Fibroblast of the aortic adventitia (primary cell): ENCODE data around the gene AP5M1. TPM values are rescaled to one million over a fixed set of nuclear protein-coding genes. Genes with fewer than 3 reads are reported as not detected.

ENCODE experiments used
- DNase-seq: peaks from one replicate; pipeline ENCODE4 v3.0.0-alpha.2; 2010; ENCODE audit warnings: low read depth
- H3K4me3 ChIP-seq: 2 replicates; pipeline ENCODE4 v1.5.1; 2011; ENCODE audit warnings: low read depth, mild to moderate bottlenecking, control low read depth, low read length, moderate library complexity
- total RNA-seq: library from RNA; depleted of rRNA; stranded (reverse); fragments of >200 nt; gene quantifications from 2 replicates; pipeline ENCODE4 v1.2.3, GENCODE V29; 2012; ENCODE audit warnings: low replicate concordance
- TF ChIP-seq, protein P1 (sequence below): IDR thresholded peaks from 2 replicates; pipeline ENCODE4 v1.5.1; 2011; ENCODE audit warnings: mild to moderate bottlenecking, low read length, control low read depth, inconsistent platforms; ENCODE audit not compliant: insufficient read depth

The AP5M1 gene
- total RNA-seq, 1 donor = 36.6 TPM

DNA sequence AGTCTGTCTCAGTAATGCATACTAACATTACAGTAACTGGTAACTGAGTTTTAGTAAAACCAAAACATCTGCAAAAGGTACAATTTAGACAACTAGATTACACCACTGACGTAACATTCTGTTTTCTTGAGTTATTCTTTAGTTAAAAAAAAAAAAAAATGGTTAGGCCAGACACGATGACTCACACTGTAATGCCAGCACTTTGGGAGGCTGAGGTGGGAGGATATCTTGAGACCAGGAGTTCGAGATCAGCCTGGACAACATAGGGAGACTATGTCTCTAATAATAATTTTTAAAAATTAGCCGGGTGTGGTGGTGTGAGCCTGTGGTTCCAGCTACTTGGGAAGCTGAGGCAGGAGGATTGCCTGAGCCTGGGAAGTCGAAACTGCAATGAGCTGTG lies 34.1 kb downstream of the AP5M1 start:
- TF ChIP-seq, protein P1, sequence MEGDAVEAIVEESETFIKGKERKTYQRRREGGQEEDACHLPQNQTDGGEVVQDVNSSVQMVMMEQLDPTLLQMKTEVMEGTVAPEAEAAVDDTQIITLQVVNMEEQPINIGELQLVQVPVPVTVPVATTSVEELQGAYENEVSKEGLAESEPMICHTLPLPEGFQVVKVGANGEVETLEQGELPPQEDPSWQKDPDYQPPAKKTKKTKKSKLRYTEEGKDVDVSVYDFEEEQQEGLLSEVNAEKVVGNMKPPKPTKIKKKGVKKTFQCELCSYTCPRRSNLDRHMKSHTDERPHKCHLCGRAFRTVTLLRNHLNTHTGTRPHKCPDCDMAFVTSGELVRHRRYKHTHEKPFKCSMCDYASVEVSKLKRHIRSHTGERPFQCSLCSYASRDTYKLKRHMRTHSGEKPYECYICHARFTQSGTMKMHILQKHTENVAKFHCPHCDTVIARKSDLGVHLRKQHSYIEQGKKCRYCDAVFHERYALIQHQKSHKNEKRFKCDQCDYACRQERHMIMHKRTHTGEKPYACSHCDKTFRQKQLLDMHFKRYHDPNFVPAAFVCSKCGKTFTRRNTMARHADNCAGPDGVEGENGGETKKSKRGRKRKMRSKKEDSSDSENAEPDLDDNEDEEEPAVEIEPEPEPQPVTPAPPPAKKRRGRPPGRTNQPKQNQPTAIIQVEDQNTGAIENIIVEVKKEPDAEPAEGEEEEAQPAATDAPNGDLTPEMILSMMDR = no peak
- peak; percentile 15 for DNase-seq

DNA sequence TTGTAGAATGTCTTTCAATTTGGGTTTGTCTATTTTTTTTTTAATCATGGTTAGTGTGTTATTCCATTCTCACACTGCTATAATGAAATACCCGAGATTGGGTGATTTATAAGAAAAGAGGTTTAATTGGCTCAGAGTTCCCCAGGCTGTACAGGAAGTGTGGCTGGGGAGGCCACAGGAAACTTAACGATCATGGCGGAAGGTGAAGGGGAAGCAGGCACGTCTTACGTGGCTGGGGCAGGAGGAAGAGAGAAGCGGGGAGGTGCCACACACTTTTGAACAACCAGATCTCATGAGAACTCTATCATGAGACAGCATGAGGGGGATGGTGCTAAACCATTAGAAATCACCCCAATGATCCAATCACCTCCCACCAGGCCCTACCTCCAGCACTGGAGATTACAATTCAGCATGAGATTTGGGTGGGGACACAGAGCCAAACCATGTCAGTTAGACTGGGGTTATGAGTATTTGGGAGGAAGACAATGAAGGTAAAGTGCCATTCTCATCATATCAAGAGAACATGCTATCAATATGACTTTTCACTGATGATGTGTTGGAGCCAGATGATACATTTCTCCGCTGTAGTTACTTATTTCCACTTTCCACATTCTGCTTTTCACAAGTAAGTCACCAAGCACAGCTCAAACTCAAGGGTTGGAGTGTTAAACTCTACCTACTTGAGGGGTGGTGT lies 45.8 kb downstream of the AP5M1 start:
- H3K4me3 ChIP-seq = no peak overlapping the region
- no peak for DNase-seq
- TF ChIP-seq, protein P1 = no peak

More for the DNA sequence above, 34.1 kb downstream of the AP5M1 start:
- H3K4me3 ChIP-seq = no peak overlapping the region

DNA sequence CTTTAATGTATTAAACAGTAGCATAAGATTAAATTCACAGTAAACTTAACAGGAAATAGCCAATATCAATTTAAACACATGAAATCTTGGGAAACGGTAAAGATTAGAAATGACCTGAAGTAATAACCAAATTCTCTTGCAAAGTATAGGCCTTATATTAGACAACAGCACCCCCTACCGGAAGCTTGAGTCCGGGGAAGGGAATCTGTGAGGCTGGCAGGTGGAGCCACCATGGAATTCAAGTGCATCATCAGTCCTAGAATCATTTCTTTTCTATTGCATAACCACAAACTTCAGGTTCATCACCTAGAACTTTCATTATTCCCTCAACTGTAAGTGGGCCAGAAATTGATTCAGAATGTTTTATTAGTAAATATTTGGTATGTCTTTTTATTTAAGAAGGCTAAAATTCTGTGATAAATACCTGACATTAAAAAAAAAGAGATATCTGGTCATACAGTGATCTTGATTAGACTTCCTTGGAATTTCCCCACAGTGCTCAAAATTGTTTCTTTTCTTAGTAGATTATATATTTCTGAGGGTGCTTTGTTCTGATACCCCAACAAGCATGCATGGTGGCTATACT lies 48.6 kb downstream of the AP5M1 start:
- no peak overlapping the region for H3K4me3 ChIP-seq
- TF ChIP-seq, protein P1 = peak; percentile 84
- peak; percentile 86 for DNase-seq

DNA sequence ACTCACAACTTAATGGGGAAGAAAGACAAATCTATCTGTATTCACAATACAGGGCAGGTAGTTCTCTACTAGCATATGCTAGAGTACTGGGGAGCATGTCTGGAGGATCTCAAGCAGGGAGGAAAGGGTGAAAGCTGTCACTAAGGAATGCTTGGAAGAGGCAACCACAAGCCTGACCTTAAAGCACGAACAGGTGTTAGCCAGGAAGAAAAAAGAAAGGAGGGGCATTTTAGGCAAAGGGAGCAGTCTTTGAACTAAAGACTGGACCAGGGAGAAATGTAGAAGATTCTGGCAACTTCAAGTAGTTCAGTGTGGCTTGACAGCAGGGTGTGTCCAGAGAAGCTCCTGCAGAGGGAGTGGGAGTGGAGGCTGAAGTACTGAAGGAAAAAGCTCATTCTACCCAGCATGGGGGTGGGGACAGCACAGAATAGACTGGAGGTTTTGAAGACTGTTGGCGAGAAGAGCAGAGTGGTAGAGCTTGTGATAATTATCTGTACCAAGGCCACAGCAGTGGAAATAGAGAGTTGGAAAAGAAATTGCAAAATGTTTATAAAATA lies 50.9 kb downstream of the AP5M1 start:
- DNase-seq = no peak
- H3K4me3 ChIP-seq = no peak overlapping the region
- TF ChIP-seq, protein P1 = no peak

DNA sequence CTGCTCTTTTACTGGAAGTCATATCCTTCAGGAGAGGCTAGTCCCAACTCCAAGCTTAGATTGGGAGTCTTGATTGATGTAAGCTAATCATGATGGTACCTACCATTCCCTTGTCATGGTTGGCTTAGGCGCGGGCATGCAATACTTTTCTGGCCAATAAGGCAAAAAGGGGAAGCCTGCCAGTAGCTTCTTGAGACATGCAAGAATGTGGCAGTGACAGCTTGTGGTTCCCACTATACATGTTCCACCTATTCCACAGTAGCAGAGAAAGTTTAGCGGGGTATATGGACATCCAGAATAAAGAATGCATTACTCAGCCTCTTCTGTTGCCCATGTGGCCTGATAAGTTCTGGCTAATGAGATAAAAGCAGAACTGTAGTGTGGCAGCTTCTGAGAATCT lies 55.0 kb downstream of the AP5M1 start:
- TF ChIP-seq, protein P1 = no peak
- H3K4me3 ChIP-seq = no peak overlapping the region

DNA sequence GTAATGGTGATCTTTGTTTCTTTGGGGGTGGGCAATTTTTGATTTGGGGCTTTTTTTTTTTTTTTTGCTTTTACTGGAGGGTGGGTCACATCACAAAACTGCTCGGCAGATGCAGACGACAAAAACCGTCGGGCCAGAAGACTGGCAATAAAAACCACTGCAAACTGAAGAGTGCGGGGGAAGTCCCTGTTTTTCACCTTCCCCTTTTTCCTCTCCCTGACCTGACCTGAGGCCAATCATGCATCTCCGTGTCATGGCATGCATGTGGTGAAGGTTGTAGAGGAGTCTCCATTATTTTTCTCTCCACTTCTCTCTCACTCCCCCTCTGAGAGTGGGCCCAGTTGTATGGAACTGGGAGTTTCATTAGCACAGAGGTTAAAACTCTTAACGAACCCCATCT lies 57.5 kb downstream of the AP5M1 start:
- no peak overlapping the region for H3K4me3 ChIP-seq
- TF ChIP-seq, protein P1 = no peak
- DNase-seq = no peak

More for the DNA sequence above, 55.0 kb downstream of the AP5M1 start:
- no peak for DNase-seq
